OCI-LY1 (cell line): ENCODE results near the gene LMOD3.

Experiments used
- CTCF ChIP-seq: fragments of 200-600 bp; sonication (generic), shearing (Covaris generic); IDR thresholded peaks from 2 replicates; pipeline ENCODE4 v1.5.1; 2017; ENCODE audit warnings: mild to moderate bottlenecking, antibody characterized with exemption, low read length, moderate library complexity, mixed read lengths
- EZH2 ChIP-seq: fragments of 200-600 bp; sonication (generic), shearing (Covaris generic); IDR thresholded peaks from 2 replicates; pipeline ENCODE4 v1.8.0; 2017; ENCODE audit warnings: borderline replicate concordance, mixed run types, mild to moderate bottlenecking, antibody characterized with exemption, low read length, moderate library complexity, mixed read lengths

- TF ChIP-seq CTCF, result no peak
- no peak for TF ChIP-seq EZH2
Observed at GRCh38 chr3:69081583-69082262, 40.7 kb downstream of the LMOD3 start.
